ENCODE data around the gene EVI5.
"Not testable (repeated sequence)": the region's sequence is repeated elsewhere in the genome, so short reads cannot be mapped to it uniquely, and the experiment has no call there.

Gene EVI5

GRCh38 chr1:92749024-92749634 lies 35.8 kb downstream of the EVI5 start:
- DNase-seq (ENCODE audit: low read depth, low spot score) = peak; percentile 5

GRCh38 chr1:92748138-92748537 lies 36.8 kb downstream of the EVI5 start:
- no peak for DNase-seq (ENCODE audit: low read depth, low spot score)

- no peak for DNase-seq (ENCODE audit: low read depth, low spot score)
Measured at GRCh38 chr1:92747735-92748134, 37.2 kb downstream of the EVI5 start.

- not testable (repeated sequence) for DNase-seq (ENCODE audit: low read depth, low spot score)
Measured at GRCh38 chr1:92746255-92746654, 38.7 kb downstream of the EVI5 start.

GRCh38 chr1:92743221-92743620 lies 41.7 kb downstream of the EVI5 start:
- no peak for DNase-seq (ENCODE audit: low read depth, low spot score)

GRCh38 chr1:92739669-92740524 lies 45.0 kb downstream of the EVI5 start:
- no peak for DNase-seq (ENCODE audit: low read depth, low spot score)

GRCh38 chr1:92736395-92736794 lies 48.5 kb downstream of the EVI5 start:
- DNase-seq (ENCODE audit: low read depth, low spot score) = no peak

GRCh38 chr1:92730476-92730875 lies 54.4 kb downstream of the EVI5 start:
- DNase-seq (ENCODE audit: low read depth, low spot score) = no peak

- no peak for DNase-seq (ENCODE audit: low read depth, low spot score)
Measured at GRCh38 chr1:92728697-92729096, 56.2 kb downstream of the EVI5 start.

GRCh38 chr1:92723713-92724112 lies 61.2 kb downstream of the EVI5 start:
- DNase-seq (ENCODE audit: low read depth, low spot score) = not testable (repeated sequence)

GRCh38 chr1:92721886-92722285 lies 63.0 kb downstream of the EVI5 start:
- DNase-seq (ENCODE audit: low read depth, low spot score) = no peak

GRCh38 chr1:92721157-92721556 lies 63.8 kb downstream of the EVI5 start:
- DNase-seq (ENCODE audit: low read depth, low spot score) = not testable (repeated sequence)

GRCh38 chr1:92715476-92715951 lies 69.4 kb downstream of the EVI5 start:
- DNase-seq (ENCODE audit: low read depth, low spot score) = not testable (repeated sequence)

GRCh38 chr1:92713939-92714338 lies 71.0 kb downstream of the EVI5 start:
- DNase-seq (ENCODE audit: low read depth, low spot score) = no peak

- no peak for DNase-seq (ENCODE audit: low read depth, low spot score)
Measured at GRCh38 chr1:92711473-92712165, 73.3 kb downstream of the EVI5 start.

GRCh38 chr1:92709738-92710137 lies 75.2 kb downstream of the EVI5 start:
- no peak for DNase-seq (ENCODE audit: low read depth, low spot score)

GRCh38 chr1:92708368-92708950 lies 76.4 kb downstream of the EVI5 start:
- DNase-seq (ENCODE audit: low read depth, low spot score) = no peak

GRCh38 chr1:92707709-92708108 lies 77.2 kb downstream of the EVI5 start:
- no peak for DNase-seq (ENCODE audit: low read depth, low spot score)

GRCh38 chr1:92707292-92707691 lies 77.6 kb downstream of the EVI5 start:
- no peak for DNase-seq (ENCODE audit: low read depth, low spot score)

GRCh38 chr1:92705446-92705845 lies 79.5 kb downstream of the EVI5 start:
- DNase-seq (ENCODE audit: low read depth, low spot score) = no peak

GRCh38 chr1:92701147-92701546 lies 83.8 kb downstream of the EVI5 start:
- no peak for DNase-seq (ENCODE audit: low read depth, low spot score)

- no peak for DNase-seq (ENCODE audit: low read depth, low spot score)
Measured at GRCh38 chr1:92698932-92699331, 86.0 kb downstream of the EVI5 start.

Data from activated CD4-positive, CD25-positive, alpha-beta regulatory T cell treated with anti-CD3 and anti-CD28 coated beads, Interleukin-2, amount 50 U/mL, for 16 hours (primary cell).